AG09309 (cell line): ENCODE results near the gene PEAK3.

ENCODE experiments used
- DNase-seq: peaks from one replicate; pipeline ENCODE4 v3.0.0-alpha.2; 2010; ENCODE audit warnings: low read depth
- H3K4me3 ChIP-seq: 2 replicates; pipeline ENCODE4 v1.5.1; 2011; ENCODE audit warnings: mild to moderate bottlenecking, low read depth, low read length, moderate library complexity; ENCODE audit not compliant: control insufficient read depth
- CTCF ChIP-seq: IDR thresholded peaks from 2 replicates; pipeline ENCODE4 v1.5.1; 2011; ENCODE audit warnings: mild to moderate bottlenecking, low read depth, low read length, inconsistent platforms; ENCODE audit not compliant: insufficient read depth, control insufficient read depth; ENCODE audit errors: missing control alignments

Gene PEAK3

DNA sequence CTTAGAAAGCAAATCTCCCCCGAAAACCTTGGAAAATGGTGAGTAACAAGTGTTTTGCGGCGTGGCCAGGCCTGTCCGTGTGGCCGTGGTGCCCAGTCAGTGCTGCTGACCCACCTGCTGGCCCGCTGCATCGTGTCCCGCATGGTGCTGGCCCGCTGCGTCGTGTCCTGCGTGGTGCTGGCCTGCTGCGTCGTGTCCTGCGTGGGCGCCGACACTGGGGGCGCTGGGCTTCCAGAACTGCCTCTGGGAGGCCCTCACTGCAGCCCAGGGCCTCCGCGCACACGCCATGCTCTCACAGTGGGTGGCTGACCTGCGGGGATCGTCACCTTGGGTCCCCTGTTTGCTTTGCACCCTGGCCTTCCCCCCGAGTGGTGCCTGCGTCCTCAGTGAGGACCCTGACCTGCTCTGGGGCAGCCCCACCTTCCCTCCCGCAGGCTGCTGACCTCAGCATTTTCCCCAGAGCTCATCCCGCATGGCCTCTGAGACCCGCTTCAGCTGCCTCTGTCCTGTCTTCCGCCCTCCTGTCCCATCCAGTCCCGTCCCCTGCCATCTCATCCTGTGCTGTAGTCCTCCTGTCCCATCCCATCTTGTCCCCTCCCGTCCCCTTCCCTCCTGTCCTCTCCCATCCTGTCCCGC lies 56.4 kb downstream of the PEAK3 start:
- no peak for TF ChIP-seq CTCF
- H3K4me3 ChIP-seq = no peak overlapping the region
- no peak for DNase-seq

DNA sequence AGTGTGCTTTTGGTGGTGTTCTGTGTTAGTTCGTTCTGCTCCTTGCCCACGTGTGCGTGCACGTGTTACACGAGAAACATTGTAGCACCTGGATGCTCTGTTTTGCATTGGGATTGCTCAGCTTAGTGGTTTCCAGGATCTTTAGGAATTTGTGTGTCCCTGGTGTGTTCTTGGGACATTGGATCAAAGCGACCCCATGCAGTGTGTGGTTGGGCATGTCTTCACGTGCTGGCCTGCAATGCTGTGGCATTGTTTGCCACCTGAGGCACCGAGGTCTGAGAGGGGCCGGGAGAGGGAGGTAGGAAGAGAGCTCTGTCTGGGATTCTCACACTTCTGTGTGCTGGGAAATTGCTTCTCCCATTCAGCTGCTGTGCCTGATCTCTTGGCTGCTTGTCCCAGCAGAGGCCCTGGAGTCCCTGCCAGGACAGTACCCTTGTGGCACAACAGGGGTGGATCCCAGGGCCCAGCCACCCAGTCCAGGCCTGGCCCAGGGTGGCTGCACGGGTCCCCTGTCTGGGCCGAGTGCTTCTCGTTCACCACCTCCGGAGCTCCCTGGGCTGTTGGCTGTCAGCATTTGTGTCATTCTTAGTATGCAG lies 57.1 kb downstream of the PEAK3 start:
- TF ChIP-seq CTCF = no peak
- no peak overlapping the region for H3K4me3 ChIP-seq
- DNase-seq = no peak
